Immature natural killer cell (primary cell): Measurements from ENCODE around the gene SV2B. TPM values are rescaled to one million over a fixed set of nuclear protein-coding genes. Genes with fewer than 3 reads are reported as not detected.

Experiments
- DNase-seq, 3 donors: peaks; one replicate each; pipeline ENCODE4 v3.0.0; 2022; ENCODE audit warnings: mixed read lengths in 1 of 3
- H3K27ac Mint-ChIP-seq, 6 donors: one replicate each; pipeline ENCODE4 v1.8.0; 2020; ENCODE audit warnings: mixed read lengths in 6 of 6, mild to moderate bottlenecking in 5 of 6, inconsistent platforms in 4 of 6, moderate library complexity in 3 of 6
- H3K27me3 Mint-ChIP-seq, 3 donors: one replicate each; pipeline ENCODE4 v1.8.0; 2020 to 2021; ENCODE audit warnings: low read depth in 3 of 3, mild to moderate bottlenecking in 3 of 3, mixed read lengths in 3 of 3, moderate library complexity in 3 of 3, inconsistent platforms in 1 of 3
- H3K36me3 Mint-ChIP-seq, 3 donors: one replicate each; pipeline ENCODE4 v1.8.0; 2020; ENCODE audit warnings: mixed read lengths in 3 of 3, inconsistent platforms in 2 of 3, mild to moderate bottlenecking in 2 of 3
- H3K4me1 Mint-ChIP-seq, 2 donors: one replicate each; pipeline ENCODE4 v1.8.0; 2020; ENCODE audit warnings: inconsistent platforms in 2 of 2, mild to moderate bottlenecking in 2 of 2, mixed read lengths in 2 of 2, moderate library complexity in 1 of 2
- H3K4me3 Mint-ChIP-seq, 5 donors: one replicate each; pipeline ENCODE4 v1.8.0; 2020; ENCODE audit warnings: mild to moderate bottlenecking in 5 of 5, mixed read lengths in 5 of 5, inconsistent platforms in 3 of 5, moderate library complexity in 3 of 5
- H3K9me3 Mint-ChIP-seq, 6 donors: one replicate each; pipeline ENCODE4 v1.8.0; 2020; ENCODE audit warnings: mild to moderate bottlenecking in 6 of 6, mixed read lengths in 6 of 6, inconsistent platforms in 4 of 6, moderate library complexity in 3 of 6
- polyA plus RNA-seq, 3 donors: library from polyadenylated mRNA; unstranded; fragments of 300-500 nt; fragmentation: Illumina TruSeq; gene quantifications; one replicate each; pipeline ENCODE4 v1.2.3, GENCODE V29; 2021

SV2B gene
- polyA plus RNA-seq, 3 donors from 2014 or later: not detected

GRCh38 chr15:91225741-91226140 is 125.7 kb downstream of the SV2B start:
- no peaks in the 10 kb centered on the region for H3K36me3 Mint-ChIP-seq
- peaks cover 3 to 17% (median 9%) of the 10 kb centered on the region in 3 donors for H3K27me3 Mint-ChIP-seq

GRCh38 chr15:91227117-91227516 is 127.1 kb downstream of the SV2B start:
- H3K9me3 Mint-ChIP-seq: no peaks in the 10 kb centered on the region
- peaks cover 3 to 11% (median 6%) of the 10 kb centered on the region in 3 donors for H3K27me3 Mint-ChIP-seq
- H3K4me3 Mint-ChIP-seq: no peak overlapping the region
- no peaks in the 10 kb centered on the region for H3K36me3 Mint-ChIP-seq
- H3K27ac Mint-ChIP-seq: no peak overlapping the region
- DNase-seq: no peak
- H3K4me1 Mint-ChIP-seq: no peaks in the 10 kb centered on the region

More at GRCh38 chr15:91225741-91226140, 125.7 kb downstream of the SV2B start:
- Mint-ChIP-seq H3K4me1 (no peaks in the 10 kb centered on the region), H3K27ac (no peak overlapping the region), H3K9me3 (no peaks in the 10 kb centered on the region), H3K4me3 (no peak overlapping the region)
- DNase-seq: no peak

GRCh38 chr15:91227766-91228165 is 127.7 kb downstream of the SV2B start:
- Mint-ChIP-seq H3K4me1 (no peaks in the 10 kb centered on the region), H3K27ac (no peak overlapping the region), H3K27me3 (peaks cover 3 to 11% (median 7%) of the 10 kb centered on the region in 3 donors), H3K4me3 (no peak overlapping the region), H3K36me3 (no peaks in the 10 kb centered on the region), H3K9me3 (no peaks in the 10 kb centered on the region)
- DNase-seq: no peak

DNA sequence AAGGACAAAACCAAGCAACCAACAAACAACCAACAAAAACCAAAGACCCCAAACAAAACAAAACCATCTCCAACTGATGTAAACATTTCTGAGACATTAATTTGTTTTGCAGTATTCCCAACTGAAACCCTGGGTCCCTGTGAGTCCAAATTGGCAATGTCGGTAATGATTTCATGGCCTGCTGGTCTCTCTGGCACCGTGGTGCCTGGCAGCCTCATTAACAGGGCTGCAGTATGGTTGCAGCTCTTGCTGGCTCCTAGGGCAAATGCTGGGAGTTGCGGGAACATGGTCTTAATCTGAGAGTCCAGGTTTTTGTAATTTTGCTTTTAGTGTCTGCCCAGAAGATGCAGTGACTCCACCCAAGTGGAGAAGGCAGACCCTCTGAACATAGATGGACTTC is 128.3 kb downstream of the SV2B start:
- no peak for DNase-seq
- Mint-ChIP-seq H3K27ac (no peak overlapping the region), H3K36me3 (no peaks in the 10 kb centered on the region), H3K9me3 (no peaks in the 10 kb centered on the region), H3K4me1 (no peaks in the 10 kb centered on the region), H3K27me3 (peaks cover 3 to 11% (median 7%) of the 10 kb centered on the region in 3 donors), H3K4me3 (no peak overlapping the region)

- Mint-ChIP-seq H3K27me3 (peaks cover under 1 to 9% (median 7%) of the 10 kb centered on the region in 3 donors), H3K36me3 (no peaks in the 10 kb centered on the region), H3K9me3 (no peaks in the 10 kb centered on the region), H3K4me3 (no peak overlapping the region), H3K27ac (no peak overlapping the region), H3K4me1 (no peaks in the 10 kb centered on the region)
- DNase-seq: no peak
These were observed 128.8 kb downstream of the SV2B start for GRCh38 chr15:91228890-91229289.

DNA sequence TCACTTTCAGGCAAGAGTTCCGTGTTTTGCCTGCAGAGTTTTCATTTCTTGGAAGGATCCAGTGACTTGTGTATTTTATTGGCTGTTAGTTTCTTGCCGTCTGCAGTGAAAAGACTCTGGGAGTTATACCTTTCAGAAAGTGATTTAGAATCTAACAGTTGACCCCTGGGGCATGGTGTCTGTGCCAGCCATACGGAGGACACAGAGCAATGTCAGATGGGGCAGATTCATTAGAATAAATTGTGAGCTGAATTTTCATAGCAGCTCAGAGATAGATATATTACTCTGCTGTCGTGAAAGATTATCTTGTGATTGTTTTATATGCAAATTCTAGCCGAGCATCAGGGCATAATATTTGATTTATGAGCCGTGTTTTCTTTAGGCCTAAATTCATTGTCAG is 131.6 kb downstream of the SV2B start:
- no peaks in the 10 kb centered on the region for H3K4me1 Mint-ChIP-seq
- peaks cover 4 to 12% (median 6%) of the 10 kb centered on the region in 3 donors for H3K27me3 Mint-ChIP-seq
- no peaks in the 10 kb centered on the region for H3K36me3 Mint-ChIP-seq
- no peak overlapping the region for H3K4me3 Mint-ChIP-seq
- no peak overlapping the region for H3K27ac Mint-ChIP-seq
- DNase-seq: no peak
- no peaks in the 10 kb centered on the region for H3K9me3 Mint-ChIP-seq

DNA sequence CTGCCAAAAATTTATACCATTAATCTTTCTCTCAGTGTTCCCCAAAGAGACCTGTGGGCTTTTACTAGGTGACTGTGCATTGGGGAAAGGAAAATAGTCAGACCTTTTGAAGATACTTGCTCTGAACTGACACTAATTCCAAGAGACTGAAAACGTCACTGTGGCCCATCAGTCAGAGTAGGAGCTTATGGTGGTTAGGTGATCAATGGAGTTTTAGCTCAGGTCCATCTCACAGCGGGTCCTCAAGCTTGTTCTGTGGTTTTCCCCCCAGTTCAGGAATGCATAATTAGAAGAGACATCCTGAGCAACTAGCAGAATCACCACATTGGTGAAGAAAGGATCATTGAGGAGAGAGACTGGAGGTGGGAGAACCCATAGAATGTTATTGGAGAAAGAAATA is 134.7 kb downstream of the SV2B start:
- Mint-ChIP-seq H3K27ac (no peak overlapping the region), H3K9me3 (no peaks in the 10 kb centered on the region), H3K4me1 (no peaks in the 10 kb centered on the region), H3K27me3 (peaks cover 6 to 10% (median 9%) of the 10 kb centered on the region in 3 donors), H3K36me3 (no peaks in the 10 kb centered on the region), H3K4me3 (no peak overlapping the region)
- DNase-seq: no peak

- DNase-seq: no peak
- Mint-ChIP-seq H3K9me3 (no peaks in the 10 kb centered on the region), H3K4me3 (no peak overlapping the region), H3K4me1 (no peaks in the 10 kb centered on the region), H3K36me3 (no peaks in the 10 kb centered on the region), H3K27ac (no peak overlapping the region), H3K27me3 (peaks cover 6 to 10% (median 9%) of the 10 kb centered on the region in 3 donors)
These were observed 135.3 kb downstream of the SV2B start for GRCh38 chr15:91235376-91235775.

- Mint-ChIP-seq H3K4me1 (no peaks in the 10 kb centered on the region), H3K4me3 (no peak overlapping the region), H3K9me3 (no peaks in the 10 kb centered on the region), H3K27me3 (peaks cover 5 to 10% (median 9%) of the 10 kb centered on the region in 3 donors), H3K27ac (no peak overlapping the region), H3K36me3 (no peaks in the 10 kb centered on the region)
- DNase-seq: no peak
These were observed 137.4 kb downstream of the SV2B start for GRCh38 chr15:91237445-91237844.

DNA sequence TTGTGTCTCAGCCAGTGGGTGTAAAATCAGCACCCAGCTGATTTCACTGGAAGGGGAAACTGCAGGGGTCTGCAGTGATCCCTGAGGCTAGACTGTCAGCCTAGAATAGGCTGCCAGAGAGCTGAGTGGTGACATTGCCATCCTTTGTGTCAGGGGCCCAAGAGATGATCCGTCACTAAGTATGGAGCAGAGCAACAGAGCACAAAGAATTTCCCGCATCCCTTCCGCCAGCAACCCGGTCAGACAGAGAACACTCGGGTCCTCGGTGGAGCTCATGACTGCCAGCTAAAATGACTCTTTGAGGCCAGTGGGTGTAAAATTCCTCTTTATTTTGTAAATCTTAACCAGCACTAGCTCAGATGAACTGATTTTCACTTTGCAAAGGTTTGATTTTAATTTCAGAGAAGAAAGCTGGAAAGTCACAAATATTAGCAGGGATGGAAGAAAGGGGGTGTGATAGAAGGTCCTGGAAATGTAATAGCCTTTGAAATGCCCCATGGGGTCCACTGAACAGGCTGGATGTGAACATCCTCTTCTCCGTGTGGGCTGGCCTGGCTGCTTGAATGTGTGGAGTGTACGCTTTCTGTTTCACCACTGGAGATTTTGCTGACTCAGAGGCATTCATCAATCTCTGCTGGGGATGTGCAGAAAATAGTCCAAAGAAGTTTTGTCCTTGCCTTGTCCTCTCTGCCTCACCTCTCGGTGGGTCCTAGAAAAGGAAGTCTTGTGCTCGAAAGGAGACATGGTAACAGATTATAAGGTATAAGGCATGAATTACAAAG is 138.8 kb downstream of the SV2B start:
- no peaks in the 10 kb centered on the region for H3K9me3 Mint-ChIP-seq
- no peak overlapping the region for H3K4me3 Mint-ChIP-seq
- H3K27ac Mint-ChIP-seq: no peak overlapping the region
- H3K36me3 Mint-ChIP-seq: no peaks in the 10 kb centered on the region
- peaks cover 8 to 10% (median 9%) of the 10 kb centered on the region in 3 donors for H3K27me3 Mint-ChIP-seq
- H3K4me1 Mint-ChIP-seq: no peaks in the 10 kb centered on the region
- no peak for DNase-seq

DNA sequence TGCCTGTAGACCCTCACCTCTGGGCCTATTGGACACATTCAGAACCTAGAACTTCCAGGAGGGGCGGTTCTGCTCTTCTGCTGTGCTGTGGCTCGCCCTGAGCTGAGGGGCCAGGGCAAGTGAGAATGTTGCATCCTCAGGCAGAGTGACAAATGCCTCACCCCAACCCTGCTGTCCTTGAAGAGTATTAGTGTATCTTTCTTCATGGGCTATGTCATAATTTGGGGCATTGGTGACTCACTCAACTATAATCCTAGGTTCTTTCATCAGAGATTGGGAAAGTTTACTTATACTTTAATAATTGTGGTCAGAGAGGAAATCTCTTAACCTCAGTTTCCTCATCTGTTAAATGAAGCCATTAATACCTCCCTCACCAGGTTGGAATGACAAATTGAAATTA is 143.8 kb downstream of the SV2B start:
- H3K4me3 Mint-ChIP-seq: no peak overlapping the region
- no peaks in the 10 kb centered on the region for H3K36me3 Mint-ChIP-seq
- H3K9me3 Mint-ChIP-seq: no peaks in the 10 kb centered on the region
- no peak for DNase-seq
- H3K27ac Mint-ChIP-seq: no peak overlapping the region
- peaks cover 0 to 6% (median 3%) of the 10 kb centered on the region in 3 donors for H3K27me3 Mint-ChIP-seq
- no peaks in the 10 kb centered on the region for H3K4me1 Mint-ChIP-seq

- H3K4me1 Mint-ChIP-seq: no peaks in the 10 kb centered on the region
- no peak overlapping the region for H3K4me3 Mint-ChIP-seq
- peaks cover 0 to 11% (median 3%) of the 10 kb centered on the region in 3 donors for H3K27me3 Mint-ChIP-seq
- DNase-seq: no peak
- no peaks in the 10 kb centered on the region for H3K36me3 Mint-ChIP-seq
- H3K9me3 Mint-ChIP-seq: peaks cover 0 to 1% (median 0%) of the 10 kb centered on the region in 6 donors
- no peak overlapping the region for H3K27ac Mint-ChIP-seq
These were observed 144.9 kb downstream of the SV2B start for GRCh38 chr15:91244919-91245318.

DNA sequence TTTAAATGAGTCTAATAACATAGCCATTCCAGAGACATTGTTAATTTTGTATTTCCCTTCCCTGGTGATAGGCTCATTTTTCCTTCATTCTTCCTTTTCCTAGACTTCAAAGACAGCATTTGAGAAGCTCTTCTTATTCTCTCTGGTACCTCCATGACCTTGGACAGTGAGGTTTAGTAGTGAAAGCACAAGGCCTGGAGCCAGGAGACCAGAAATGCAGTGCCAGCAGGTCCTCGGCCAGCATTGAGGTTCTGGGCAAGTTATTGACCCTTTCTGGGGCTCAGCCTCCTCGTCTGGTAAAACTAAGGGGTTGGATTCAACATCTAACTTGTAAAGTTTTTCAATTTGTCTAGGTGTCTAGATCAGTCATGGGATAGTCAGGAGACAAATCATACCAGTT is 146.9 kb downstream of the SV2B start:
- Mint-ChIP-seq H3K9me3 (peaks cover 0 to 1% (median 0%) of the 10 kb centered on the region in 6 donors), H3K27me3 (peaks cover 0 to 11% (median 3%) of the 10 kb centered on the region in 3 donors), H3K4me3 (no peak overlapping the region), H3K36me3 (no peaks in the 10 kb centered on the region), H3K4me1 (no peaks in the 10 kb centered on the region), H3K27ac (no peak overlapping the region)
- no peak for DNase-seq

GRCh38 chr15:91249591-91249990 is 149.5 kb downstream of the SV2B start:
- no peaks in the 10 kb centered on the region for H3K36me3 Mint-ChIP-seq
- H3K27ac Mint-ChIP-seq: no peak overlapping the region
- H3K4me3 Mint-ChIP-seq: no peak overlapping the region
- no peak for DNase-seq
- peaks cover 0 to 18% (median 0%) of the 10 kb centered on the region in 3 donors for H3K27me3 Mint-ChIP-seq
- H3K9me3 Mint-ChIP-seq: peaks cover 0 to 1% (median 0%) of the 10 kb centered on the region in 6 donors
- peaks cover 4 to 6% of the 10 kb centered on the region in 2 donors for H3K4me1 Mint-ChIP-seq

DNA sequence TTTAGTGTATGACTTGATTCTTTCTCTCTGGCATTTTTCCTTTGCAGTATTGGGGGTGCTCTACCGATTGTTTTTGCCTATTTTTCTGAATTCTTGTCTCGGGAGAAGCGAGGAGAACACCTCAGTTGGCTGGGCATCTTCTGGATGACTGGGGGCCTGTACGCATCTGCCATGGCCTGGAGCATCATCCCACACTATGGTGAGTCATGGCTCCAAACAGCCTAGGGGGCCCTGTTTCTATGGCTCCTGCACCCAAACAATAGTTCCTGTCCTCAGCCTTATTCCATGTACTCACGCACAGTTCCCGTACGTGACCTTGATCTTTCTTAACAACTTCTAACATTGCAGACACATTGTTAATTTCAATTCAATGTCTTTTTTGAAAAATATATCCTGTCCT is 152.3 kb downstream of the SV2B start:
- DNase-seq: no peak
- H3K27ac Mint-ChIP-seq: no peak overlapping the region
- H3K27me3 Mint-ChIP-seq: peaks cover 0 to 17% (median 6%) of the 10 kb centered on the region in 3 donors
- H3K4me1 Mint-ChIP-seq: peaks cover 4 to 6% of the 10 kb centered on the region in 2 donors
- H3K9me3 Mint-ChIP-seq: peaks cover 0 to 1% (median 0%) of the 10 kb centered on the region in 6 donors
- H3K36me3 Mint-ChIP-seq: no peaks in the 10 kb centered on the region
- H3K4me3 Mint-ChIP-seq: no peak overlapping the region
